Activated CD4-positive, alpha-beta T cell treated with anti-CD3 and anti-CD28 coated beads, Interleukin-2, Interleukin-6, amounts not matched to agents 100 ng/mL and 50 ng/mL, durations not matched to agents 16 hours and 8 hours (primary cell): Measurements from ENCODE around the gene MTHFSD.

Experiments used
- DNase-seq: peaks from one replicate; pipeline ENCODE4 v3.0.0-alpha.2; 2020

Gene MTHFSD

DNA sequence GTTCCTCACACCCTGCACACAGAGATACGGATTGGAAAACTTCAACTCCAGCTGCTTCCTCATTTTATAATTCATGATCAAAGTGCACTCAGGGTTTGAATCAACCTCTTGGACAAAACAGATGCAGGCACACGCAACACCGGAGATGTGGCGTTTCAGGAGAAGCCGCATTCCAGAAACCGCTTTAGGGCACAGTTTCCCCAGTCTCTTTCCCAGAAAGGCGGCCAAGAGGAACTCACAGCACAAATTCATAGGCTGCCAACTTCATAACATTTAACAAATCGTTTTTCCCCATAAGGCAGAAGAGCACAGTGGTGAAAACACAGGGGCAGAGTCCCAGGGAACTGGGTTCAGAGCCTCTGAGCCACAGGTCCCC is 8.4 kb downstream of the MTHFSD start:
- DNase-seq = no peak

DNA sequence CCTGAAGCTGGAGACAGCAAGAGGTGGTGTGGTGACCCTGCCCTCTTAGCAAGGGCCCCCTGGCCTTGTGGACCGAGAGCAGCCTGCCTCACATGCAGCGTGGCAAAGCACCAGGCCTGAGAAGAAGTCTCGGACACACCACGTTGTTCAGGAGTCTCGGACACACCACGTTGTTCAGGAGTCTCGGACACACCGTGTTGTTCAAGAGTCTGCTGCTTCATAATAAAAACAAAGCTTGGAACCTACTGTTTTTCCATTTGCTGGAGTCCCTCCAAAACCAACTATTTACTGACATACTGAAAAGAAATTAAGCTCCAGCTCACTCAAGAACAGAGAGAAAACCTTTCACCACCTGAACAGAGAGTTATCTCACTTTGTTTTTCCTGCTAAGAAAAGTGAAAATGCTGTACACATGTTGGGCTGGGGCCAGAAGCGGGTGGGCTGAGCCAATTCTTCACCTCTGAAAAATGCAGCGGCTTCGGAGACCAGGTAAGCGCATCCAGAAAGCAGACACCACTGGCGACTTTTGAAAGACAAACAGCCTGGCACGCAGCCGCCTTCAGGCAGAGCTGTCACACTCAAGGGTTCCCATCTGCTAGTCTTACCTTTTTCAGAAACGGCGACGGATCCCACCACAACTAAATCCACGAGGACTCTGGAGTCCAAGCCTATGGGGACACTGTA is 8.9 kb downstream of the MTHFSD start:
- no peak for DNase-seq

DNA sequence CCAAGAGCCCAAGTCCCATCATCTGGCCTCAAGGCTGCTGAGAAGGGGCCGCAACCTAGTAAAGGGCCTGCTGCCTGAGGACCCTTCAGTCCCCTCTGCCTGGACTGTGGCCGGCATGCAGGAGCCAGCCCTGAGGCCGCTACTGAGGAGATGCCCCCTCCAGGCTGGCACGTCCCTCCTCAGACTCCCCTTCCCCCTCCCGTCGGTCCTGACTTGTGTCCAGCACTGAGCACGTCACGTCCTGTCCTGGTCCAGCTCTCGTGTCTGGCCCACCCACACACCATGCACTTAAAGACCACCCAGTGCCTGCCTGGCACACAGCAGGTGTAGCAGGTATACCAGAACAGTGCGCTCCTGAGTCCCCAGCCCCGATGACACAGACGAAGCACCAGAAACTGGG is 9.6 kb downstream of the MTHFSD start:
- no peak for DNase-seq

GRCh38 chr16:86542756-86543750 is 12.0 kb downstream of the MTHFSD start:
- no peak for DNase-seq

- no peak for DNase-seq
These were observed 13.5 kb downstream of the MTHFSD start for GRCh38 chr16:86541560-86541959.

GRCh38 chr16:86540894-86541293 is 14.1 kb downstream of the MTHFSD start:
- DNase-seq = no peak

- DNase-seq = no peak
These were observed 16.7 kb downstream of the MTHFSD start for GRCh38 chr16:86538196-86538780.

- DNase-seq = no peak
These were observed 17.5 kb downstream of the MTHFSD start for GRCh38 chr16:86537486-86537885.

GRCh38 chr16:86536621-86537020 is 18.4 kb downstream of the MTHFSD start:
- DNase-seq = no peak

GRCh38 chr16:86534779-86535615 is 20.0 kb downstream of the MTHFSD start:
- DNase-seq = no peak

DNA sequence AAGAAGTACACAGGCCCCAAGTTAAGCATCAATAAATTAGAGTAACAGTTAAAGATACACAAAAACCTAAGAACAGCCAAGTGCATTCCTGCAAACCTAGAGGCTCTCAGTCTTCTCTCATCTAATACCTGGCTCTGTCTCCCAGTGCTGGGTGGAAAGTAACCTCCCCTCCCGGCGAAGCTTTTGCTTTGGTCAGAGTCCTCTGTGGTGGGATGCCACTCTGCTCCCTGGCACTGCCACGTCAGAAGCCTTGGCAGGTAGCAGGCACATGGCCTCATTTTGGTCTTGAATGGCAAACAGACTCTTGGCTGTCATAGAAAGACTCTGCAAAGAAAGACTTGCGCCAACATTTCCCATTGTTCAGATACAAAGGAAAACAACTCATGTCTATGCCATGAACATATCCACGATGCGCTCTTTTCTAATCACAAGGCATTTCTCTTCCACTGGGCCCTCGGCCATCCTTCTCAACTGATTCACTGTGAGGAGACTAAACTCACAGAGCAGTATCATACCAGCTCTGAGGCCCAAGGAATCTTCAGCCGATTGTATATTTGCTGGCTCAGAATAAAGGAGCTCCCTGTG is 21.2 kb downstream of the MTHFSD start:
- DNase-seq = no peak

- no peak for DNase-seq
These were observed 22.0 kb downstream of the MTHFSD start for GRCh38 chr16:86533076-86533475.

DNA sequence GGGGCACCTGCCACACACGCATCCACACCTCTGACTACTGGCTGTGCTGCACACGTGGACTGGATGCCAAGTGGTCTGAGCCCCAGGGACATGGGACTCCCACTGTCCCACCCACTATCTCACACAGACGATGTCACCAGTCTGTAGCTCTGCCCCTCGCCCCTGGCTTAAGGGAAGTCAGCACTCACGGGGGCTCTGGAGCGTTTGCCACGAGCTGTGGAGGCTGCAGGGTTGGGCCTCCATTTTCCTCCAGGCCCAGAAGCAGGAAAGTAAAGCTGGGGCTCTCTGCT is 22.6 kb downstream of the MTHFSD start:
- no peak for DNase-seq

- no peak for DNase-seq
These were observed 23.2 kb downstream of the MTHFSD start for GRCh38 chr16:86531641-86532525.

- DNase-seq = no peak
These were observed 23.9 kb downstream of the MTHFSD start for GRCh38 chr16:86531191-86531545.

GRCh38 chr16:86530251-86531190 is 24.5 kb downstream of the MTHFSD start:
- no peak for DNase-seq

DNA sequence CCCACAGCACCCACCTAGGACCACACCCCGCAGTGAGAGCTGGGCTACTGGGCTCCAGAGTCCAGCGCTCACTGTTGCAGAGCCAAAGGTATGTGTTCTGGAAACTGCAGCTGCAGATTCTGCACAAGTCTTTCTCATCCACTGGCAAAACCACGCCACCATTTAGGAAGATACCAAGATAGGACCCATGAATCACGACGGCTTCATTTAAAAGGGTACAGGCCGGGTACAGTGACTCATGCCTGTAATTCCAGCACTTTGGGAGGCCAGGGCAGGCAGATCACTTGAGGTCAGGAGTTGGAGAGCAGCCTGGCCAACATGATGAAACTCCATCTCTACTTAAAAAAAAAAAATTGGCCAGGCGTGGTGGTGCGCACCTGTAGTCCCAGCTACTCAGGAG is 25.9 kb downstream of the MTHFSD start:
- DNase-seq = no peak

GRCh38 chr16:86528061-86528929 is 26.7 kb downstream of the MTHFSD start:
- DNase-seq = no peak

- DNase-seq = no peak
These were observed 27.7 kb downstream of the MTHFSD start for GRCh38 chr16:86527366-86527765.

- DNase-seq = no peak
These were observed 29.3 kb downstream of the MTHFSD start for GRCh38 chr16:86525696-86526095.
